DMS79 treated with DMSO at 0.1 percent for 48 hours (cell line): Measurements from ENCODE around the gene CGB7.
"Not testable (repeated sequence)": the region's sequence is repeated elsewhere in the genome, so short reads cannot be mapped to it uniquely, and the experiment has no call there.

Source experiments
- DNase-seq: peaks from one replicate; lab custom pipeline; 2025; lab: John Stamatoyannopoulos, UW

CGB7 gene

GRCh38 chr19:49073514-49074378 lies 16.2 kb upstream of the CGB7 start:
- no peak for DNase-seq

- DNase-seq, result peak; percentile 9
Observed at GRCh38 chr19:49071860-49072547, 14.5 kb upstream of the CGB7 start.

- DNase-seq, result no peak
Observed at GRCh38 chr19:49070416-49070815, 12.9 kb upstream of the CGB7 start.

GRCh38 chr19:49069026-49069425 lies 11.5 kb upstream of the CGB7 start:
- DNase-seq, result no peak

- DNase-seq, result no peak
Observed at GRCh38 chr19:49067554-49067953, 10.0 kb upstream of the CGB7 start.

- DNase-seq, result no peak
Observed at GRCh38 chr19:49065905-49066512, 8.5 kb upstream of the CGB7 start.

GRCh38 chr19:49064768-49065611 lies 7.4 kb upstream of the CGB7 start, which contains the start of gene NTF4:
Gene NTF4, minus strand, starts transcription at chr19:49064818. Its CDS starts 2,821 bp downstream, at chr19:49061997.
- DNase-seq, result no peak

GRCh38 chr19:49064029-49064629 lies 6.6 kb upstream of the CGB7 start:
- no peak for DNase-seq

- DNase-seq, result no peak
Observed at GRCh38 chr19:49061445-49061844, 3.9 kb upstream of the CGB7 start.

GRCh38 chr19:49061000-49061399 lies 3.5 kb upstream of the CGB7 start:
- DNase-seq, result no peak

- DNase-seq, result no peak
Observed at GRCh38 chr19:49059053-49059452, 1.5 kb upstream of the CGB7 start.

- no peak for DNase-seq
Observed at GRCh38 chr19:49058562-49058961, 1.0 kb upstream of the CGB7 start.

GRCh38 chr19:49056902-49057596 lies 500 bp downstream of the CGB7 start:
- not testable (repeated sequence) for DNase-seq

GRCh38 chr19:49056101-49056901 lies 1.2 kb downstream of the CGB7 start:
- DNase-seq, result peak; percentile 49

- DNase-seq, result not testable (repeated sequence)
Observed at GRCh38 chr19:49050376-49051033, 7.0 kb downstream of the CGB7 start.

GRCh38 chr19:49049834-49050233 lies 7.7 kb downstream of the CGB7 start:
- DNase-seq, result not testable (repeated sequence)

GRCh38 chr19:49049011-49049410 lies 8.5 kb downstream of the CGB7 start, which contains the start of gene CGB8:
Gene CGB8, minus strand, starts transcription at chr19:49049111. Its CDS starts 372 bp downstream, at chr19:49048739.
- DNase-seq, result not testable (repeated sequence)

GRCh38 chr19:49043548-49043947 lies 14.0 kb downstream of the CGB7 start, which contains the start of gene CGB5:
Gene CGB5, plus strand, starts transcription at chr19:49043848. Its CDS starts 362 bp downstream, at chr19:49044210.
- not testable (repeated sequence) for DNase-seq

GRCh38 chr19:49042666-49043065 lies 14.9 kb downstream of the CGB7 start:
- not testable (repeated sequence) for DNase-seq
